NB4 (cell line): ENCODE measurements around the gene SEMA4B.
A peak's percentile ranks its signal among the peaks of the same experiment; 100 is the strongest.

Experiments used
- MAX ChIP-seq: IDR thresholded peaks from 2 replicates; pipeline ENCODE4 v1.6.1; 2011; ENCODE audit warnings: low read depth, low read length
- POLR2A ChIP-seq: IDR thresholded peaks from 2 replicates; pipeline ENCODE4 v1.6.1; 2011; ENCODE audit warnings: mild to moderate bottlenecking; ENCODE audit not compliant: insufficient read length; ENCODE audit errors: extremely low read depth

GRCh38 chr15:90201130-90201943 lies at the start of gene SEMA4B:
- TF ChIP-seq MAX, result peak; percentile 29
- peak; percentile 84 for TF ChIP-seq POLR2A
